Head of caudate nucleus (tissue), 42 donors: ENCODE measurements around the gene CALR.
"Not testable (repeated sequence)": the region's sequence is repeated elsewhere in the genome, so short reads cannot be mapped to it uniquely, and the experiment has no call there.

Source experiments
- DNase-seq, 42 donors: peaks; one replicate each; pipeline versions ENCODE4 v3.0.0 to v3.0.0-alpha.2; 2020 to 2021; ENCODE audit warnings: mixed read lengths in 7 of 42
- intact Hi-C: fragments of 100-400 bp; cut with DNase I; formaldehyde crosslinking; loops from one replicate; pipeline ENCODE4 v1.15.0; 2022

CALR gene

GRCh38 chr19:12937927-12938778, at the start of gene CALR:
Gene CALR, plus strand, starts transcription at chr19:12938609. Its CDS starts 71 bp downstream, at chr19:12938680.
- peak; percentile 98 to 100 (median 100) for DNase-seq
- intact Hi-C loops: no loop called here

DNA sequence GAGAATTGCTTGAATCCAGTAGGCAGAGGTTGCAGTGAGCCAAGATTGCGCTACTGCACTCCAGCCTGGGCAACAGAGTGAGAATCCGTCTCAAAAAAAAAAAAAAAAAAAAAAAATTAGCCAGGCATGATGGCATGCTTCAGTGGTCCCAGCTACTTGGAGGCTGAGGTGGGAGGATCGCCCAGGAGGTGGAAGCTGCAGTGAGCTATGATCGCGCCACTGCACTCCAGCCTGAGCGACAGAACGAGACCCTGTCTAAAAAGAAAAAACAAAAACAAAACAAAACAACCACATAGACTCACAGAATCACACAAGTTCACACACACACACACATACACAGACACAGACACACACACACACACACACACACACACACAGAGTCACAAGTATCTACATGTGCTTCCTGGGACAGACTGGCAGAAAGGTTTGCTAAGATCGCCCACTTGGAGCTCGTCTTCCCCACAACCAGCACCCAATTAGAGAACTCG, 48.1 kb upstream of the CALR start:
- DNase-seq: peak in 1 of 42 donors; percentile 14
- intact Hi-C loops: loop anchor here (5.0 kb wide), 1 partner anchor 42 kb away; the partner anchor contains the start of gene FARSA

DNA sequence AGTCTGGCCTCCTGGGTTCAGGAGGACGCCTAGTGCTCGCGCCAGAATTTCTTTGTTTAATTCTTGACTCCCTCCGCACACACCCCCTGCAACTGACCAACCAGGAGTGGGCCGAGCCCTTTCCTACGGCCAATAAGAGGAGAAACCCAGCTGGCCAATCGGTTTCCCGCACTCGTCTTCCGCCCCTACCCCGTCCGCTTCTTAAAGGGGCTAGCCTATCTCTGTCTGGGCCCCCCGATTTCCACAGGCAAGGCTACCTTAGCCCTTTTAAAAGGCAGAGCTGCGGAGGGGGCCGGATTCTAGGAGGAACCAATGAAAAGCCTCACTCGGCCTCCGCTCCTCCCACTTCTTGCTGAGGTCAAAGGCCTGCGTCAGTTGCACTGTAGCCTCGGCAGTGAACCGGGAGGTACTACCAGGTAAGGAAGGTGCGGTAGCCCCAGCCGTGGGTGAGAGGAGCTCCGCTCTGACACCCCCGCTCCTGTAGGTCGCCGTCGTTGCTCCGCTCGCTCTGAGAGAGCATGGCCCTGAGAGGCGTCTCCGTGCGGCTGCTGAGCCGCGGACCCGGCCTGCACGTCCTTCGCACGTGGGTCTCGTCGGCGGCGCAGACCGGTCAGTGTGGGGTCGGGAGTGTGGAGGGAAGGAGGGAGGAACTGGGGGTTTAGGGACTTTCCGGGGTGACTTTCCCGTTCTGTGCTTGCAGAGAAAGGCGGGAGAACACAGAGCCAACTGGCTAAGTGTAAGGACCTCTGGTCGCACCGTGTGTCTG, 47.4 kb upstream of the CALR start, which contains the start of gene GCDH:
GCDH (plus strand) TSS at position 374 of the 766 bp plus-strand sequence; CDS start at position 519, 145 bp downstream.
- intact Hi-C loops: loop anchor here (5.0 kb wide), 1 partner anchor 41 kb away; the partner anchor contains the start of gene FARSA
- peak; percentile 92 to 100 (median 99) for DNase-seq

DNA sequence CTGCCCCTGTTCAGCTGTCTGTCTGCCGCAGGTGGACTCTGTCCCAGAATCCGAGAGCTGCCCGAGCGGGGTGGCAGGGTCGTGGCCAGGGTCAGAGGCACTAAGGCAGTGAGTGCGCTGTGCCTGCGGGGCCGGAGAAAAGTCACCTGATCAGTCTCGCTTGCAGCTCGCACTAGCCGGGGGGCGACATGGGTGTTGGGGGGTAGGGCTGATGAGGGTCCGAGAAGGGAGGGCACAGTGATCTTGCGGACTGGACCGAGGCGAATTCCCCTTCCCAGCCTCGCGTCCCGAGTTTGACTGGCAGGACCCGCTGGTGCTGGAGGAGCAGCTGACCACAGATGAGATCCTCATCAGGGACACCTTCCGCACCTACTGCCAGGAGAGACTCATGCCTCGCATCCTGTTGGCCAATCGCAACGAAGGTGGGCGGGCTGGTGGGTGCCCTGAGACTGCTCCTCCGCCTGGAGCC, 46.8 kb upstream of the CALR start:
- DNase-seq: no peak
- intact Hi-C loops: loop anchor here (5.0 kb wide), 1 partner anchor 41 kb away; the partner anchor contains the start of gene FARSA

- DNase-seq: no peak
- intact Hi-C loops: loop anchor here (5.0 kb wide), 1 partner anchor 39 kb away; the partner anchor contains the start of gene FARSA
These were observed 44.8 kb upstream of the CALR start for GRCh38 chr19:12893582-12893981.

- intact Hi-C loops: no loop called here
- no peak for DNase-seq
These were observed 41.9 kb upstream of the CALR start for GRCh38 chr19:12896460-12896859.

- intact Hi-C loops: no loop called here
- DNase-seq: no peak
These were observed 38.4 kb upstream of the CALR start for GRCh38 chr19:12899891-12900518.

DNA sequence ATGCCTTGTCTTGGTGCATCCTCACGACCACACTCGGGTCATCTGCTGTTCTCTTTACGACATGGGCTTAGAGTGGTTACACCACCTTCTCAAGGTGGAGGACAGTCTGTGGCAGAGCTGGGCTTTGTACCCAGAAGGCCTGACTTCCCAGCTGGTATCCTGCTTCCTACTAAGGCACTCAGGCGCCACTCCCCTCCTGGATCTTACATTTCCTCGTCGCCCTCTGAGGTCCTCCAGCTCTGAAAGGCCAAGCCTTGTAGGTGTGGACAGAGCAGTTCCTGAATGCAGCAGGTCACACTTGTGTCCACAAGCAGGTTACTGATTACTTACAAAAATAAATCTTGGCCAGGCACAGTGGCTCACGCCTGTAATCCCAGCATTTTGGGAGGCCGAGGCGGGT, 31.2 kb upstream of the CALR start:
- DNase-seq: no peak
- intact Hi-C loops: no loop called here

DNA sequence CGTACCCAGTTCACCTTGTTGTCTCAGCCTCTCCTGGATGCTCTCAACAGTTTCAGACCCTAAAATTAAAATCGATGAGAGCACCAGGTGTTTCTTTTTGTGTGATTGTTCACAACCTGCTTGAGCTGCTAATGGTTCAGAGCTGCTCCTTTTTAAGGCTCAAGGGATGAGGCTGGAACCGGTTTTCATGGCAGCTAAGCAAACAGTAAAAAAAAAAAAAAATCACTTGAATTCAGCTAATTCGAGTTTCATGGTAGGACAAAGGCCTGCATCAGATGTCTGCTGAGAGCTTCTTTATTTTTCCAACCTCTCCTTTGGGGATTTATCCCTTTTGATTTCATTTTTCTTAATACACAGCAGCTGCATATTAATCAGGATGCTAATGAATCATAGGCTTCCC, 25.8 kb upstream of the CALR start:
- intact Hi-C loops: no loop called here
- DNase-seq: no peak

- intact Hi-C loops: no loop called here
- peak; percentile 64 to 90 (median 78) for DNase-seq
These were observed 25.3 kb upstream of the CALR start for GRCh38 chr19:12913011-12913561.

- intact Hi-C loops: no loop called here
- peak in 23 of 42 donors; percentile 4 to 66 (median 32) for DNase-seq
These were observed 24.3 kb upstream of the CALR start for GRCh38 chr19:12913851-12914690.

DNA sequence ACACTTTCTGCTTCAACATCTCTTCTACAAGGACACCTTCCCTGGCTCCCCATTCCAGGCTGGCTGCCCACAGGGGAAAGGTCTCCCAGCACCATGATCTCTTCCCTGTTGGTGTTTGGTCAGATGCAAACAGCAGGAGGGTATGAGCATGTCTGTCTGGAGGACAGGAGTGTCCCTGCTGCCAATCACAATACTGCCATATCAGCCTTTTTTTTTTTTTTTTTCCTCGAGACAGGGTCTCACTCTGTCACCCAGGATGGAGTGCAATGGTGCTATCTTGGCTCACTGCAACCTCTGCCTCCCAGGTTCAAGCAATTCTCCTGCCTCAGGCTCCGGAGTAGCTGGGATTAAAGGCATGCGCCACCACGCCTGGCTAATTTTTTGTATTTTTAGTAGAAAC, 22.5 kb upstream of the CALR start:
- intact Hi-C loops, DNase-seq: not testable (repeated sequence)

DNA sequence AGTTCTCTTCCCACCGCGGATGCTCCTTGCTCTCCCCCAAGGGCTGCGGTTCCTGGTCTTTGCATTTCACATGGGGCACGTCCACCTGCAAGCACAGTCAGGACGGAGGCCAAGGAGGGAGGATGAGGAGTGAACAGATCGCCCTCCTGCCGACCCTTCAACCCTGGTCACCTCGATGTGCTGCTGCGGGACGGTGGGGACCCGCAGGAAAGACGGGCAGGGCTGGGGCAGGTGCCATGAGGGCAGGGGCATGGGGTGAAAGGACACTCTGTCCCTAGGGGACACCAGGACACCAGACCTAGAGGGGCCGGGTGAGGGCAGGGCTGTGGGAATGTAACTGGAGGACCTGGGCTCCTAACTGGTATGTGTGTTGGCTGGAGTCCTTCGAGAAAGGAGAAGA, 20.2 kb upstream of the CALR start:
- DNase-seq: no peak
- intact Hi-C loops: no loop called here

DNA sequence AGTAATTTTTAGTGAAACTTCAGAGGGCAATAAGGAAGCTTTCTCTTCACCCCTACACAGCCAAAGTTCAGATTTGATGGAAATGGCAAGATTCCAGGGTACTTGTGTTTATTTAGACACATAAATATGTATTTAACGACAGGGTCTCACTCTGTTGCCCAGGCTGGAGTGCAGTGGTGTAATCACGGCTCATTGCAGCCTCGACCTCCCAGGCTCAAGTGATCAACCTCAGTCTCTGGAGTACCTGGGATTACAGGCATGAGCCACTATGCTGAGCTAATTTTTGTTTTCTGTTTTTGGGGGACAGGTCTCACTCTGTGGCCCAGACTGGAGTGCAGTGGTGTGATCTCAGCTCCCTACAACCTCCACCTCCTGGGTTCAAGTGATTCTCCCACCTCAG, 17.4 kb upstream of the CALR start:
- DNase-seq: no peak
- intact Hi-C loops: loop anchor here (2.0 kb wide), 1 partner anchor 36 kb away; the partner anchor contains the start of gene GADD45GIP1

GRCh38 chr19:12922959-12923358, 15.4 kb upstream of the CALR start:
- intact Hi-C loops: no loop called here

GRCh38 chr19:12924621-12925310, 13.6 kb upstream of the CALR start:
- intact Hi-C loops: no loop called here
- no peak for DNase-seq

More at GRCh38 chr19:12922959-12923358, 15.4 kb upstream of the CALR start:
- no peak for DNase-seq

DNA sequence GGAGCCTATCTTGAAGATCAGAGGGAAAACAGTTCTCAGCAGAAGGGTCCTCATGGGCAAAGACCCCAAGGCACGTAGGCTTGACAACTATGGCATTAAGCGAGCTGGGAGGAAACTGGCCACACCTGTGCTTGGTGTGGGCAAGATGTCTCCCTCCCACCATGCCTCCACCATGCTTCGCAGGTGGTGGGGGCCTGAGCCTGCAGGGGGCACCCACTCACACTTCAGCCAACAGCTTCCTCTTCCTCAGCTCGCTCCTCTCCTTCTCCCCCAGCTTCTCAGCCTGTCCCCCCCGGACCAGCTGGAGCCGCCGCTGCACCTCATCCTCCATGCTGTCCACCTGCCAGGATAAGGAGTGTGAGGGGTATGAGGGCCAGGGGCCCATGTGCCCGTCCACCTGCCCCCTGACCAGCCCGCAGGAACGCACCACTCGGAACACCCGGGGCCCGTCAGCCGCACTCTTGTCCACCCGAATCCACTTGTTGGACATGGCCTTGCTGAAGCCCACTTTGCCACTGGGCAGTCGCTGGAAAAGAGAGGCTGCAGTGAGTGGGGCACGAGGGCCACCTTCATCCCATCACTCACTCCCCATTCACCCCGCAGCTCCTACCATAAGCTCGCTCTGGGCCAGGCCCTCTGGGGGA, 8.3 kb upstream of the CALR start:
- intact Hi-C loops: loop anchor here (5.0 kb wide), 1 partner anchor 38 kb away; the partner anchor contains the start of gene GCDH
- DNase-seq: no peak
